Fibroblast of lung (primary cell): ENCODE results near the gene MAPT.

Experiments
- EZH2 ChIP-seq: IDR thresholded peaks from 2 replicates; pipeline ENCODE4 v1.5.1; 2012; ENCODE audit warnings: low read length, control low read depth, mild to moderate bottlenecking; ENCODE audit errors: missing control alignments
- TF ChIP-seq, protein P1 (sequence below), 2 donors: IDR thresholded peaks in 1 of 2; conservative IDR thresholded peaks in 1 of 2; 1 replicate in 1 of 2; 2 replicates in 1 of 2; pipeline ENCODE4 v1.5.1; 2011 to 2012; ENCODE audit warnings: low read length in 2 of 2, control low read depth in 1 of 2, inconsistent platforms in 1 of 2, low read depth in 1 of 2, mild to moderate bottlenecking in 1 of 2

DNA sequence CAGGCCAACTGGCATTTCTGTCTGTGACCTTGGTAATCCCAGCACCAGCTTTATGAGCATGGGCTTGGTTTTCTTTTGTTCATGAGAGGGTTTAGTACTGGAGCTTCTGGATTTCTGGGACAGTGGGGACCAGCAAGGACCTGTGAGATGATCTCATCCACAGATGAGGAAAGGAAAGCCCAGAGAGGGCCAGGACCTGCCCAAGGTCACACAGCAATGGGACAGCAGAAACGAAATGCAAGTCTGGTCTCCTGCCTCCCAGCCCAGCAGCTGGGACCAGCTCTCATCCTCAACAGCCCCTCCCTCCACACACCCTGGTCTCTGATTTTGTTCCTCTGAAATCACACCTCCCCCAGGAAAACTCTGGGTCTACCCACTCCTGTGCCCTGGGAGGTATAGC, 42.5 kb upstream of the MAPT start:
- TF ChIP-seq, protein P1, sequence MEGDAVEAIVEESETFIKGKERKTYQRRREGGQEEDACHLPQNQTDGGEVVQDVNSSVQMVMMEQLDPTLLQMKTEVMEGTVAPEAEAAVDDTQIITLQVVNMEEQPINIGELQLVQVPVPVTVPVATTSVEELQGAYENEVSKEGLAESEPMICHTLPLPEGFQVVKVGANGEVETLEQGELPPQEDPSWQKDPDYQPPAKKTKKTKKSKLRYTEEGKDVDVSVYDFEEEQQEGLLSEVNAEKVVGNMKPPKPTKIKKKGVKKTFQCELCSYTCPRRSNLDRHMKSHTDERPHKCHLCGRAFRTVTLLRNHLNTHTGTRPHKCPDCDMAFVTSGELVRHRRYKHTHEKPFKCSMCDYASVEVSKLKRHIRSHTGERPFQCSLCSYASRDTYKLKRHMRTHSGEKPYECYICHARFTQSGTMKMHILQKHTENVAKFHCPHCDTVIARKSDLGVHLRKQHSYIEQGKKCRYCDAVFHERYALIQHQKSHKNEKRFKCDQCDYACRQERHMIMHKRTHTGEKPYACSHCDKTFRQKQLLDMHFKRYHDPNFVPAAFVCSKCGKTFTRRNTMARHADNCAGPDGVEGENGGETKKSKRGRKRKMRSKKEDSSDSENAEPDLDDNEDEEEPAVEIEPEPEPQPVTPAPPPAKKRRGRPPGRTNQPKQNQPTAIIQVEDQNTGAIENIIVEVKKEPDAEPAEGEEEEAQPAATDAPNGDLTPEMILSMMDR (conservative IDR thresholded peaks at IDR 0.05 in 1 of 2, IDR thresholded peaks at IDR 0.05 in 1 of 2; ENCODE audit: low read depth in 1 of 2, low read length in 2 of 2), result no peak
- no peak for TF ChIP-seq EZH2
